Measurements from ENCODE around the gene CLNK.

- TF ChIP-seq CTCF (IDR thresholded peaks at IDR 0.05): no peak
- no peak for TF ChIP-seq POLR2A (IDR thresholded peaks at IDR 0.05)
These were observed 49.0 kb upstream of the CLNK start for GRCh38 chr4:10733481-10734062.
